NCI-H2107 (cell line): ENCODE results near the gene MAD1L1.

Source experiments
- DNase-seq: peaks from one replicate; lab custom pipeline; 2025; lab: John Stamatoyannopoulos, UW

MAD1L1 gene

GRCh38 chr7:2258661-2259365 is 26.1 kb upstream of the MAD1L1 start:
- DNase-seq: no peak

- no peak for DNase-seq
These were observed 24.9 kb upstream of the MAD1L1 start for GRCh38 chr7:2257651-2258050.

DNA sequence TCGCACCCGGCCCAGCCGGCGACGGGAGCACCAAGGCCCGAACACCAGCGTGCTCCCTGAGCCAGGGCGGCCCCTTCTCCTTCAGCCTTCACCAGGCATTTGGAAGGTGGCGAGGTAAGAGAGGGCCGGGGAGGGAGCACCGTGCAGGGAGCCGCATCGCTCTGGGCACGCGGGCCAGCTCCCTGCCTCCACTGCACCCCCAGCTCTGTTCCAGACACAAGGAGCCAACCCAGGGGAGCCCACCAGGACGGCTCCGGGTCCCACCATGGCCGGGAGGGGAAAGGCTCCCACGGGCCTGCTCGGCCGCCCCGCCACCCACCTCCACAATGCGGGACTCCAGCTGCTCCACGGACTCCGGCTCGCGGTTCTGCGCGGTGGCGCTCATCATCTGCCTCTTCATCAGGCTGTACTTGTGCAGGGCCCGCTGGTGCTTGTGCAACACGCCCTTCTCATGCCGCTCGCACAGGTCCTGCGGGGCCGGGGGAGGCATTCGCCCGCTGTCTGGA is 24.4 kb upstream of the MAD1L1 start:
- DNase-seq: no peak

- DNase-seq: no peak
These were observed 23.7 kb upstream of the MAD1L1 start for GRCh38 chr7:2256306-2257045.

DNA sequence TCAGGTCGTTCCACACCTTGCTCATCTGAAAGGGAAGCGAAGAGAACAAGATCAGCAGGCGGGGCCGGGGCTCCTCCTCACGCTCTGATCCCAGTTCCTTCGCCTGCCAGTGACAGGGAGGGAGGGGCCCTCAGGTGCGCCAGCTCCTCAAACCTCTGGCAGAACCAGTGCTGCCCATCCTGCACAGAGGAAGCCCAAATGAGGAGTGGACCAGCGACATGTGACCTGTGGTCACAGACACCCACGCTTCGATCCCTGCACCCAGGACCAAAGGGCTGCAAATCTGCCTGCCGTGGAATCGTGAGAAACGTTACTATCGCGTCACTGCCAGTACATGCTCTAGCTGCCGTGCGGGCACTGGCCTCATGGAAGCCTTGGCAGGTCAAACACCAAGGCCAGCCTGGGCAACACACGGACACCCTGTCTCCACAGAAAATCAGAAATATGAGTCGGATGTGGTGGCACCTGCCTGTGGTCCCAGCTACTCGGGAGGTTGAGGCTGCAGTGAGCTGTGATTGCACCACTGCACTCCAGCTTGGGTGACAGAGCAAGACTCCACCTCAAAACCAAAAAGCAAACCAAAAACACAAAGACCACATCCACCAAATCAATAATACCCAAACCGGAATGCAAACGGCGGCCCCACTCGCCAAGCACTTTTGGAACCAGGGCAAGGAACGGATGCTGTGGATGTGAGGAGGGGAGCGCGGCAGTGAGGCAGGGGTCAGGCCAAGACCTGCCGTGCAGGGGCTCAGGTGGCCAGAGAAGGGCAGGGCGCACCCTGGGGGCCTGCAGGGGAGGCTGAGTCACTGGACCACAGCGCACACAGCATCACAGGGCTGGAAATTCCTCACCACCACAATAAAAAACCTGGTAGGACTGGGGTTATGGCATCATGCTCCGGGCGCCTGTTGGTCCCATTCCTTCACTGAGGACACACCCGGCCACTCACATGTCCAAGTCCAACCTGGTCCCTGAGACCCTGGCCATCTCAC is 22.7 kb upstream of the MAD1L1 start:
- no peak for DNase-seq

DNA sequence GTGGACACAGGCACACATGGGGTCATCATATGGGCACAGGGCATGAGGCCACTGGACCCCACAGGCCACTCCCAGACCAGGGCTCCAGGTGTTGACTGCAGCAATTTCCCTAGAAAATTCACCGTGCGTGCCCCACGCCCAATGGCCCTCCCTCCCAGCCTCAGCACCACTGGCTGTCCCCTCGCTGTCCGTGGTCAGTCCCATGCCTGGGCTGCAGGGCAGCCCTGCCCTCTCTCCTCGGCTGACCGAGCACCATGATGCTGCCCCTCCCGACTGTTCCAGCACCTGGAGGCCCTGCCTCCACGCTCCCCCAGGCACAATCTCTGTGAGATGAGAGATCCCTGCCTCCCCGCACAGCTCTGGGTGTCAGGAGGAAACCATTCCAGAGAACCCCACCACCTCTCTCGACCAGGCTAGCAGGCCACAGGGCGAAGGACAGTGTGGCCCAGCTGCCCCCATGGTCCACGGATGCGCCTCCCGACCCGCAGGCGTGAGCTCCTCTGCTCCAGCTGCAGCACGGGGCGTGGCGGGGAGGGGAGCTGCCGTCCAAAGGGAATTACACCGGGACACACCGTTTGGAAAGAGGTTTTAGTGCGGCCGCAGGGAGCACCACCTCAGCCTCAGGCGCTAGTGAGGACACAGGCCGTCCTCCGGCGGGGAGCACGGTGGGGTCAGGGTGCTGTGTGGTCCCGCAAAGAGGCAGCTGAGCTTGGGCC is 21.8 kb upstream of the MAD1L1 start:
- DNase-seq: no peak

DNA sequence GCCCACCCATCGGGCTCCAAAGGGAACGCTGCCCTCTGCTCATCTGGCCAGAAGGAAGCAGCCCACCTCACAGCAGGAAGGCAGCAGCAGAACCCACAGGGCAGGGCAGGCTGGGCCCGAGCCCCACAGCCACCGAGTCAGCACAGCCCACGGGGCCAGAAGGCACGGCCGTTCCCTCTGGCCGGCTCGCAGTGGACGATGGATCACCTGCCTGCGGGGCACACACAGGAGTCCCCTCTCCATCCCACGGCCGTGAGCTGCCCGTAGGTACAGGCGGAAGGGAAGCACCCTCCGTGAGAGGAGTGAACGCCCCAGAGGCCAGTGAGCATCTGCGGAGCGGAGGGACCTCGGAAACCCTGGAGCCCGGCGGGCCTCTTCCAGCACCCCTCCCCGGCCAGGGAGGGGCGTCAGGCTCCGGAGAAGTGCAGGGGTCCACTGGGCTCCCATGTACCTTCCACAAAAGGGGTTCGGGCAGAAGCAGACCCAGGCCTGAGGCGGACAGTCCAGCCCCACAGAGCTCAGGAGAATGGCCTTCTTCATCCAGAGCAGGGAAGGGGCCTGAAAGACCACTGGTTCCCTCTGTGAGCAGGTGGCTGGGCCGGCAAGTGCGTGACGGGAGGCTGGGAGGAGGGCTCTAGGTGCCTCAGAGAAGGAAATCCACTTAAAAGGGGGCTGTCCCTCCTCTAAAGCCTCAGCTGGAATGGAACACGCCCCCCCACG is 20.9 kb upstream of the MAD1L1 start:
- no peak for DNase-seq

DNA sequence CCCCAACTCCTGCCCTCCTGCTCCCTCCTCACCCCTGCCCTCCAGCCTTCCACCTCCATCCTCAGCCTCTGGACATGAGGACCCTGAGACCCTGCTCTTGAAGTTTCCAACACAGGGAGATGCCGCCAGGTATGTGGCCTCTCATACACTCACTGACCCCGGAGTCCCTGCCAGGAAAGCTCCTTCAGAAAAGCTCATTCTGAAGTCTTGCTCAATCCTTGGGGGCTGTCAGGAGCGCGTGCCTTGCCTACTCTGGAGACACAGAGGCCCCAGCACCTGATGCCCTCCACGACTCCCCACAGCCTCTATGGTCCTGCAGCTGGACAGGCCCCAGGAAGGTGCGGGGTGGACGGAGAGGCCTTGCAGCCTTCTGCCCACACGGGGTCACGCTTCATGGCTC is 20.3 kb upstream of the MAD1L1 start:
- DNase-seq: no peak

- DNase-seq: no peak
These were observed 19.4 kb upstream of the MAD1L1 start for GRCh38 chr7:2251841-2252771.

- no peak for DNase-seq
These were observed 18.6 kb upstream of the MAD1L1 start for GRCh38 chr7:2251381-2251780.

DNA sequence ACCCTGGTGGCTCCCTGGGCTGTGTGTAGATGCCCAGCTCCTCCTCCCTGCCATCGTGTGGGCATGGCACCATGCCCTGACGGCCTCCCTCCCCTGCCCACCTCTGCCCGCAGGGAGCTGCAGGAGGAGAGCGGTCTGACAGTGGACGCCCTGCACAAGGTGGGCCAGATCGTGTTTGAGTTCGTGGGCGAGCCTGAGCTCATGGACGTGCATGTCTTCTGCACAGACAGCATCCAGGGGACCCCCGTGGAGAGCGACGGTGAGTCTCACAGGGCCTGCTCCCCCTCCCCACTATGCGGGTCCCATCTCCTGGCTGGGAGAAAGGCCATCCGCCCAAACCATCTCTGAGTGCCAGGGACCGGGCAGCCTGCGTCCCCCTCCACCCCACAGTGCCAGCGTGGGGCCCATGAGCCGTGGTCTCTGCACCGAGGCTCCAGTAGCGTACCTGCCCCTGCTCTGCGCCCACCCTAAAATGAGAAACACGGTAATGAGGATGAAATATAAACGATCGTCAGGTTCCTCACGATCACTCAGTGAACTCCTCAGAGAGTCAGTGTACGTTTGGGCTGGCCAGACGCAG is 17.1 kb upstream of the MAD1L1 start:
- no peak for DNase-seq

DNA sequence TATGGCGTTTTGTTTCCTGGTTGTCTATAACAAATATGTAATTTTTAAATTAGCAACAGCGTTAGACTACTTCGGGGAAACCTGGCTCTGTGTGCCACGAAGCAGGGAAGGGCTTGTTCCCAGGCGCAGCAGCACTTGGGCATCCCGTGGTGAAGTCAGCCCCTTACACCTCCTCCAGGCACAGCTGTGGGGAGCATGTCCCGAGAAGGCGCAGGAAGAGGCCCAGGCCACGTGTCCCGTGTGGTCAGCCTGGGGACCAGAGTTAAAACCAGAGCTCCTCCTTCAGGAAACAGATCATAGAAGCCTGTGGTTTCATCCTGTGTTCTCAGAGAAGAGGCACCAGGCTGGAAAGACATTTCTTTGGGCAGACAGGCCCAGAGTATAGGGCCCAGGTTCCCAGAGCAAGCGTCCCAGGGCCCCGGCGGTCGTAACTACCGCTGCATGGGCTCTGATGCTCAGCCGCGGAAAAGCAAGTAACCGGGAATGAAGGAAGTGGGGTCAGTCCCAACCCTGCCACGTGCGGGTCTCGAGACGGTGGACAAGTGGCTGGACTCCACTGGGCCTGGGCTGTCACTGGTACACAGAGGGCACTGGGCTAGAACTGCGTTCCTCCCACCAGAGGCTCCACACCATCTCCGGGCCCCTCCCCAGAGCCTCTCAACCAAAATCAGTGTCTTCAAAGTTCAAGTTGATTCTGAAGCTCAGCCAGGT is 16.4 kb upstream of the MAD1L1 start:
- DNase-seq: no peak

DNA sequence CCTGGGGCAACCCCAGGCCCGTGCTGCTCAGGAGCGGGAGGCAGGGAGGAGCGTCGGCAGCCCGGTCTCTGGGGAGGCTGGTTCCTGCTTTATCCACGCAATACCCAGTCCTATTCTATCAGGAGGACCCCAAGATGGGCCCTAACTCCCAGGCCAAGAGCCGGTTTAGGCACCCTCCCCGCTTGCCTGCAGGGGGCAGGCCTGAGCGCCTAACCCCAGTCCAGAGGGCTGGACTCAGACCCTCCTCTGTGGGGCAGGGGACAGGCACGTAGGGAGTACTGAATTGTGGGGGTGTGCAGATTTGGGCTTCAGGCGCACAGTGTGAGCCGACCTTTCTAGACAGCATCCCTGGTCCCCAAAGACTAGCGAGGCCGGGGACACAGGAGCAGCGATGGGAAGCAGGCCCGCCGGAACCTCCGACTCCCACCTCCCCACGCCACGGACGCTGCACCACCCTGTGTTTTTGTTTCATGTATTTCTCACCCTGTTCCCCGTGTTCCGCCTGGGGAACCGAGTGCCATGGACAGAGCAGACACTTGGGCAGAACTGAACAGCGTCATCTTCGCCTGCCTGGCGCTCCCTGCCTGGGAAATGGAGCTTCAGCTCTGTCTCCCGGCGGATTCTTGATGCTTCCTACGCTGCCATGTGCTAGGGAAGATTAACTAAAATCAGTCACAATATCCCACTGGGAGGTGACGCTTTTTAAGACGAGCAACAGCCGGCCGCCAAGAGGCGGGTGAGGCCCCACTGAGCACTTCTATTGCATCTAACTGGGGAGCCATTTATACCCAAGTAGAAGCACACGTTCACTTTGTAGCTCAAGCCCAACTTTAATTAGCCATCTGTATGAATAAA is 14.6 kb upstream of the MAD1L1 start:
- no peak for DNase-seq

DNA sequence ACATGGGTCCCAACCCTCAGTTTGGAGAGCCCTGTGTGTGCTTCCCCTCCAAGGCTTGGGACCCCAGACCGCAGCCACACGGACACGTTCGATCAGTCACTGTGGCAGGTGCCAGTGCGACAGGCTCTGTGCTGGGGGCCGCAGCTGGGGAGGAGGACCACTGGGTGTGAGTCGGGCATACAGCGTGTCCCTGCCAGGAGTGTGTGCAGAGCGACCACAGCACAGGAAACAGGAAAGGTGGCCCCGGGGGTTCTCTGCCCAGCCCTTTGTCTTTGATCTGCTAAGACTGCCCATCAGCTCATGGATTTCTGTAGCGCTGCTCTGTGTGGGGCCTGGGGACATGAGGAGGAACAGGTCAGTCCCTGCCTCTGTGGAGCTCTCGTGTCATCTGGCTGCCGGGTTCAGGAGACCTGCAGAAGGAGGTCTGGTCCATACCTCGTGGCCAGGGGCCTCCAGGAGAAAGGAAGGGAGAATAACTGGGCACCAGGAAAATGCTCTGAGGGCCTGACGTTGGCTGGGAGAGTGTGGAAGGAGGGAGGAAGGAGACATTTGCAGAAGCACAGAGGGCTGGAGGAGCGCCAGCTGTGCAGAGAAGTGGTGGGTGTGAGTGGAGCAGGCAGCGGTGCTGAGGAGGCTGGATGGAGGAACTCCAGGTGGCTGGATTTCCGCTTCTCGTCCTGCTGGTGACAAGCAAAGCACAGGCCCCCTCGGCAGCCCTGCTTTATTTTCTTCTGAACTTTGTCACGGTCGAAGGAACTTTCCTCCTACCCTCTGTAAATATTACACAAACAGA is 13.3 kb upstream of the MAD1L1 start:
- no peak for DNase-seq

DNA sequence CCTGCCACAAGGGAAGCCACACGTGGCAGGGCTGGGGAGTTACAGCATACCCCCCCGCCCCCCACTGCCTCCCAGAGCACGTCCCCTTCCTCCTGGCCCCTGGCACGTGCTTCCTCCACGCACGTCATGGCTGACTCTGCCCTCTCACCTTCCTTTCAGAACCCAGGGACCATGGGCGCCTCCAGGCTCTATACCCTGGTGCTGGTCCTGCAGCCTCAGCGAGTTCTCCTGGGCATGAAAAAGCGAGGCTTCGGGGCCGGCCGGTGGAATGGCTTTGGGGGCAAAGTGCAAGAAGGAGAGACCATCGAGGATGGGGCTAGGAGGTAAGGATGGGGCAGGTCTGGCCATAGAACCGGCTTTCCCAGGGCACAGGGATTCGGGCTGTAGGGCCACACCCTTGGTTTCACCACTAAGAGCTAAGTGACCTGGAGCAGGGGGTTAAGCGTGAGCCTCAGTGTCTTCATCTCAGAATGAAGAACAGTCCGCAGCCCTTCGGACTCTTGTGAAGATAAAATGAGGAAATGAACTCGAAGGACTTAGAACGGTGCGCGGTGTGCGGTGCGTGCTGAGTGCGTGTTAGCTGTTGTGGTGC is 11.8 kb upstream of the MAD1L1 start:
- no peak for DNase-seq

- DNase-seq: no peak
These were observed 10.7 kb upstream of the MAD1L1 start for GRCh38 chr7:2243458-2243857.
